Measurements from ENCODE around the gene SPRY2. TPM values are rescaled to one million over a fixed set of nuclear protein-coding genes. Genes with fewer than 3 reads are reported as not detected.
"Not testable (repeated sequence)": the region's sequence is repeated elsewhere in the genome, so short reads cannot be mapped to it uniquely, and the experiment has no call there.

The SPRY2 gene
- total and polyA plus RNA-seq, 2 experiments from 2014 or later: 67.8 to 142 TPM

DNA sequence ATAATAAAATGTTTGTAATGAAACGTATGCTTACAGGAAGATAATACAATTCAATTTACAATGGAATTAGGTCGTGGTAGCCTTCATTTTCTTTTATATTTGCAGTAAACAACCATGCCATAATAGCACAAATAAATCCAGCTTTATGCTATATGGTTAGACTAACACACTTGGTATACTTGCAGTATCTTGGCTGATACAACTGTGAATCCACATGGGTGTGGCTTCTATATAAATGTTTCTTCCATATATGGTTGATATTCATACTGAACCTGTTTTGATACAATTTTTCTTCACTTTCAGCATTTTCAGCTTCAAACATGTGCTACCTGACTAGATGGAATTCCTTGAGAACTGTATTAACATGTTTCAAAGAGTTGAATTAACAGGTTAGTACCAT, 20.4 kb upstream of the SPRY2 start:
- Histone ChIP-seq H3K4me3 (no peak overlapping the region), H3K27ac (peak overlapping the region; percentile 81), H3K27me3 (no peaks in the 10 kb centered on the region), H3K36me3 (no peaks in the 10 kb centered on the region), H3K4me1 (ENCODE audit: low read depth) (peaks cover 49% of the 10 kb centered on the region), H3K9me3 (ENCODE audit: low read depth) (no peaks in the 10 kb centered on the region)
- DNase-seq (ENCODE audit: low read depth in 1 of 2, low spot score in 1 of 2): no peak
- TF ChIP-seq, protein P1, sequence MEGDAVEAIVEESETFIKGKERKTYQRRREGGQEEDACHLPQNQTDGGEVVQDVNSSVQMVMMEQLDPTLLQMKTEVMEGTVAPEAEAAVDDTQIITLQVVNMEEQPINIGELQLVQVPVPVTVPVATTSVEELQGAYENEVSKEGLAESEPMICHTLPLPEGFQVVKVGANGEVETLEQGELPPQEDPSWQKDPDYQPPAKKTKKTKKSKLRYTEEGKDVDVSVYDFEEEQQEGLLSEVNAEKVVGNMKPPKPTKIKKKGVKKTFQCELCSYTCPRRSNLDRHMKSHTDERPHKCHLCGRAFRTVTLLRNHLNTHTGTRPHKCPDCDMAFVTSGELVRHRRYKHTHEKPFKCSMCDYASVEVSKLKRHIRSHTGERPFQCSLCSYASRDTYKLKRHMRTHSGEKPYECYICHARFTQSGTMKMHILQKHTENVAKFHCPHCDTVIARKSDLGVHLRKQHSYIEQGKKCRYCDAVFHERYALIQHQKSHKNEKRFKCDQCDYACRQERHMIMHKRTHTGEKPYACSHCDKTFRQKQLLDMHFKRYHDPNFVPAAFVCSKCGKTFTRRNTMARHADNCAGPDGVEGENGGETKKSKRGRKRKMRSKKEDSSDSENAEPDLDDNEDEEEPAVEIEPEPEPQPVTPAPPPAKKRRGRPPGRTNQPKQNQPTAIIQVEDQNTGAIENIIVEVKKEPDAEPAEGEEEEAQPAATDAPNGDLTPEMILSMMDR (IDR thresholded peaks at IDR 0.05; ENCODE audit: low read depth, low read length): no peak

DNA sequence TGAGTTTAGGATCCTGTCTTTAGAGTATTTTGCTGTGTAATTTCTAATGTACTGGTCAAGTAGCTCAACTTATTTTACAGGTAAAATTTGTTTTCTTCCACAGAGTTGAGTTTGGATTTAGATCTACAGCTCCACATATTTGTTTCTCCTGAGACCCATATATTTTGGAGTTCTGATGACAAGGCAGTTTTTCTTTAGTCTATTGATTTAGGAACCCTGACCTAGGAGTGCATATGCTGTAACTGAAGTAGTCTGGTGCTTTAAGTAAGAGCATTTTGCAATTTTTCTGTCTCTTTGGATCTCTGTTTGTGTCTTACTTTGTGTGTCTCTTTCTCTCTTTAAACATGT, 19.5 kb upstream of the SPRY2 start:
- H3K9me3 ChIP-seq (ENCODE audit: low read depth): no peaks in the 10 kb centered on the region
- no peaks in the 10 kb centered on the region for H3K27me3 ChIP-seq
- no peaks in the 10 kb centered on the region for H3K36me3 ChIP-seq
- H3K4me1 ChIP-seq (ENCODE audit: low read depth): peaks cover 49% of the 10 kb centered on the region
- no peak for DNase-seq (ENCODE audit: low read depth in 1 of 2, low spot score in 1 of 2)
- no peak overlapping the region for H3K4me3 ChIP-seq
- TF ChIP-seq, protein P1 (IDR thresholded peaks at IDR 0.05; ENCODE audit: low read depth, low read length): no peak
- H3K27ac ChIP-seq: peak overlapping the region; percentile 81

DNA sequence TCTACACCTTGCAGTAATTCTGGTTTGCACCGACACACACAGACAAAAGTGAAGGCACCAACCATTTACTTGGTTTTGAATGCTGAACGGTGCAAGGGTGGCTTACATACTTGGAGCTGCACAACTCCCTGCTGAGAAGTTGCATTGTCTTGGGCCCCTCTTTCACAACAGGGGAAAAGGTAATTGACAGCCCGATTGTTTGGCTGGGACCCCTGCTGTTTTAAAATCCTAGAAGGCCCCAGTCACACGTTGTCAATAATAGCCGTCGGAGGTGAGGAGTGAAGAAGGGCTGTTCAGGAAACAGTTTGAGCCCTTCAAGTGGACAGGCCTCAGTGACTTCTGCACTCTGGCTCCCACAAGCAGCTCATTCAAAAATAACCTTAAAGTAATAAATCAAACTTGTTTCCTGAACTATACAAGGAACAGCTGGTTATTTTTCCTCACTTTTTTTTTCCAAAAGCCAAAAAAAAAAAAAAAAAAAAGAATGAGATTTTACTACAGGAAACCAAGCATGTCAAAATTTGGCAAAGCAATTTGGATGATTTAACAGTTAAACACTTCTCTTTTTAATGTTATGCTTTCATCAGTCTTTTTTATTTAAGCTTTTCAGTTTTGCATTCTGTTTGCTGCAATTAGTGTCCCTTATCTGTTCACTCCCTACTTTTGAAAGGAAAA, 19.0 kb upstream of the SPRY2 start:
- no peaks in the 10 kb centered on the region for H3K36me3 ChIP-seq
- no peaks in the 10 kb centered on the region for H3K27me3 ChIP-seq
- H3K4me1 ChIP-seq (ENCODE audit: low read depth): peaks cover 49% of the 10 kb centered on the region
- H3K9me3 ChIP-seq (ENCODE audit: low read depth): no peaks in the 10 kb centered on the region
- TF ChIP-seq, protein P1 (IDR thresholded peaks at IDR 0.05; ENCODE audit: low read depth, low read length): no peak
- H3K4me3 ChIP-seq: no peak overlapping the region
- DNase-seq (ENCODE audit: low read depth in 1 of 2, low spot score in 1 of 2): peak; percentile 62 to 64
- peak overlapping the region; percentile 81 for H3K27ac ChIP-seq

DNA sequence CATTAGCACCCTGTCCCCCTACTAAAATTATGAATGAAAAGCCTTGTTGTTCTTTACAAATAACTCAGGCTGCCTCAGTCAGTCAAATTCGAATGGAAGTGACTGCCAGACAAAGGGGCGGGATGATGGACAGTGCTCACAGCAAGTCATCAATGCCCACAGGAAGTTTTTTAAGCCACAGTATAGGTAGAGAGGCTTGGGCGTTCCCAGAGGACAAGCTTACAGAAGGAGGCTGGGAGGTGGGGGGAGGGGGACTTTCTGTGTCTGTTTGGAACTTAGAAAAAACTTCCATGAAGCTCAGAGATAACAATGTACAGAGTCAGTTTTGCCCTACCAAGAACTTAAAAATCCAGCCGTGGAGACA, 18.5 kb upstream of the SPRY2 start:
- Histone ChIP-seq H3K9me3 (ENCODE audit: low read depth) (no peaks in the 10 kb centered on the region), H3K27me3 (no peaks in the 10 kb centered on the region), H3K4me1 (ENCODE audit: low read depth) (peaks cover 49% of the 10 kb centered on the region), H3K36me3 (no peaks in the 10 kb centered on the region), H3K27ac (peak overlapping the region; percentile 81), H3K4me3 (no peak overlapping the region)
- no peak for DNase-seq (ENCODE audit: low read depth in 1 of 2, low spot score in 1 of 2)
- TF ChIP-seq, protein P1 (IDR thresholded peaks at IDR 0.05; ENCODE audit: low read depth, low read length): no peak

DNA sequence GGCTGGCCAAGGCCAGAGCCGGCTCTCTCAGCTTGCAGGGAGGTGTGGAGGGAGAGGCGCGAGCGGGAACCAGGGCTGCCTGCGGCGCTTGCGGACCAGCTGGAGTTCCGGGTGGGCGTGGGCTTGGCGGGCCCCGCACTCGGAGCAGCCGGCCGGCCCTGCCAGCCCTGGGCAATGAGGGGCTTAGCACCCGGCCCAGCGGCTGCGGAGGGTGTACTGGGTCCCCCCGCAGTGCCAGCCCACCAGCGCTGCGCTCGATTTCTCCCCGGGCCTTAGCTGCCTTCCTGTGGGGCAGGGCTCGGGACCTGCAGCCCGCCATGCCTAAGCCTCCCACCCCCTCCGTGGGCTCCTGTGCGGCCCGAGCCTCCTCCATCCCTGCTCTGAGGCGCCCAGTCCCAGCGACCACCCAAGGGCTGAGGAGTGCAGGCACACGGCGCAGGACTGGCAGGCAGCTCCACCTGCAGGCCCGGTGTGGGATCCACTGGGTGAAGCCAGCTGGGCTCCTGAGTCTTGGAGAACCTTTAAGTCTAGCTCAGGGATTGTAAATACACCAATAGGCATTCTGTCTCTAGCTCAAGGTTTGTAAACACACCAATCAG, 14.7 kb upstream of the SPRY2 start:
- not testable (repeated sequence) for H3K27ac ChIP-seq; H3K4me3 ChIP-seq; H3K36me3 ChIP-seq; DNase-seq (ENCODE audit: low read depth in 1 of 2, low spot score in 1 of 2); H3K9me3 ChIP-seq (ENCODE audit: low read depth); H3K27me3 ChIP-seq
- peaks cover 20% of the 10 kb centered on the region for H3K4me1 ChIP-seq (ENCODE audit: low read depth)

DNA sequence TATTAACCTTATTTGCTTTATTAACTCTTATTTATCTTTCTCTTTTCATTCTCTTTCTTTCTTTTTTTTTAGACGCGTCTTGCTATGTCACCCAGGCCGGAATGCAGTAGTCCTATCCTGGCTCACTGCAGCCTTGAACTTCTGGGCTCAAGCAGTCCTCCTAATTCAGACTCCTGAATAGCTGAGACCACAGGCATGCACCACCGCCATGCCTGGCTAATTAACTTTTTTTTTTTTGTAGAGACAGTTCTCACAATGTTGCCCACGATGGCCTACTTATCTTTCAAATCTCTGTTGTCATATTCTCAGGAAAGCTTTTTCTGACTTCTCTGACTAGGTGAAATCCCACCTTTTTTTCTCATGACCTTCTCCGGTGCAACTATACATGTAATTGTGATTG, 7.8 kb upstream of the SPRY2 start:
- no peak for DNase-seq (ENCODE audit: low read depth in 1 of 2, low spot score in 1 of 2)
- Histone ChIP-seq H3K9me3 (ENCODE audit: low read depth) (no peaks in the 10 kb centered on the region), H3K27me3 (no peaks in the 10 kb centered on the region), H3K27ac (no peak overlapping the region), H3K4me1 (ENCODE audit: low read depth) (peaks cover 17% of the 10 kb centered on the region), H3K36me3 (no peaks in the 10 kb centered on the region), H3K4me3 (no peak overlapping the region)
- TF ChIP-seq, protein P1 (IDR thresholded peaks at IDR 0.05; ENCODE audit: low read depth, low read length): no peak
